ENCODE measurements around the gene RNF111. TPM values are rescaled to one million over a fixed set of nuclear protein-coding genes. Genes with fewer than 3 reads are reported as not detected.
"Not testable (repeated sequence)": the region's sequence is repeated elsewhere in the genome, so short reads cannot be mapped to it uniquely, and the experiment has no call there.

The RNF111 gene
- total and polyA plus RNA-seq, 7 donors, result 7.6 to 28.6 (median 15.0) TPM

GRCh38 chr15:59138243-59138642, 150.8 kb downstream of the RNF111 start:
- Histone ChIP-seq H3K4me3 (no peak overlapping the region), H3K4me1 (no peaks in the 10 kb centered on the region), H3K27me3 (no peaks in the 10 kb centered on the region), H3K27ac (no peak overlapping the region), H3K9me3 (no peaks in the 10 kb centered on the region), H3K36me3 (peaks cover 7 to 43% (median 22%) of the 10 kb centered on the region in 4 donors)
- TF ChIP-seq CTCF (IDR thresholded peaks at IDR 0.05) (peak in 2 of 4 experiments; percentile 19 to 24), EP300 (IDR thresholded peaks at IDR 0.05) (no peak), POLR2AphosphoS5 (IDR thresholded peaks at IDR 0.05) (no peak), POLR2A (IDR thresholded peaks at IDR 0.05) (no peak)
- WGBS, 2 donors, result 55 to 66% methylated on average over 7 of the region's 7 CpGs
- intact Hi-C loops (cut with DNase I), result no loop called here
- no peak for DNase-seq

DNA sequence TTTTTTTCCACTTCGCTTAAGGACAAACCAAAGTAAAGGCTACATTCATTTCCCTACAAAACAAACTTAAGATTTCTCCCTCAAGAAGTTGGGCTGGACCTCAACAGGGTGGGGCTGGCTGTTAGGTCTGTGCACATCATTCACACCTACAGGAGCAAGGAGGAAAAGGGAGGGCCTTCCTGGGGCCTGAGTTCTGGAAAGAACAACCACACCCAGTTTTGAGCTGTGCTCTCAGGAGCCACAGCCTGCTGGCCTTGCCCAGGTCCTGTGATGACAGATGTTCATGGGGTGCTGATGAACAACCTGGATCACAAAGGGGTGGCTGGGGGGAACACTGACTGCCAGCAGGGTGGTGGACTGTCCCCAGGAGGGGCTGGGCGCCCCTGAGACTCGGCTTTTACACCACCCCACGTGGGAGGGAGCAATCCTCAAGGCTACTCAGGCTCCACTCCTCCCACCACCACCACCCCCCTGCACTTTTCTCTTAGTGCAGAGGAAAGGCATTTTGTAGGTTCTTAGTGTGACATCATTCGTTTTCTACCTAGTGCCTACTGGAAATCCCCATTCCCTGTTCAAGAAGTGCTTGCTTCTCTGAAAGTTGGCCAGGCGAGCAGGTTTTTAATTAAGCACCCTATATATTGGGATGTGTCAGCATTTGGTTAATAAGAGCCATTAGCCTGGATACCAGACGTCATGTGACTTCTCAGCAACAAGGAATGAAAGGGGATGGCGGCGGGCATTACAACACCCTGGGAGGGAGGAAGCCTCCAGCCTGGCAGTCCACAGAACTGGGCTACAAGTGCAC, 153.2 kb downstream of the RNF111 start:
- no peaks in the 10 kb centered on the region for H3K9me3 ChIP-seq
- no peak for DNase-seq
- H3K27ac ChIP-seq, result no peak overlapping the region
- H3K4me1 ChIP-seq, result no peaks in the 10 kb centered on the region
- 72 to 83% methylated on average over 9 of the region's 9 CpGs for WGBS, 2 donors
- TF ChIP-seq POLR2A (IDR thresholded peaks at IDR 0.05), result no peak
- no peak for TF ChIP-seq POLR2AphosphoS5 (IDR thresholded peaks at IDR 0.05)
- TF ChIP-seq EP300 (IDR thresholded peaks at IDR 0.05), result no peak
- no peak for TF ChIP-seq CTCF (IDR thresholded peaks at IDR 0.05)
- peaks cover 2 to 42% (median 16%) of the 10 kb centered on the region in 4 donors for H3K36me3 ChIP-seq
- H3K27me3 ChIP-seq, result no peaks in the 10 kb centered on the region
- intact Hi-C loops (cut with DNase I), result no loop called here
- H3K4me3 ChIP-seq, result no peak overlapping the region

GRCh38 chr15:59143281-59143680, 155.8 kb downstream of the RNF111 start:
- Histone ChIP-seq H3K4me3 (no peak overlapping the region), H3K4me1 (peaks cover 0 to 8% (median 5%) of the 10 kb centered on the region in 4 donors), H3K27ac (no peak overlapping the region), H3K36me3 (peaks cover 0 to 21% (median 0%) of the 10 kb centered on the region in 4 donors), H3K9me3 (no peaks in the 10 kb centered on the region), H3K27me3 (no peaks in the 10 kb centered on the region)
- TF ChIP-seq POLR2A (IDR thresholded peaks at IDR 0.05) (no peak), CTCF (IDR thresholded peaks at IDR 0.05) (no peak), POLR2AphosphoS5 (IDR thresholded peaks at IDR 0.05) (no peak), EP300 (IDR thresholded peaks at IDR 0.05) (no peak)
- intact Hi-C loops (cut with DNase I), result no loop called here
- 94 to 95% methylated on average over 5 of the region's 5 CpGs for WGBS, 2 donors
- no peak for DNase-seq

GRCh38 chr15:59144594-59144993, 157.1 kb downstream of the RNF111 start:
- H3K27me3 ChIP-seq; DNase-seq; H3K9me3 ChIP-seq; H3K4me3 ChIP-seq; H3K27ac ChIP-seq; intact Hi-C loops (cut with DNase I): not testable (repeated sequence)
- Histone ChIP-seq H3K36me3 (peaks cover 0 to 20% (median 0%) of the 10 kb centered on the region in 4 donors), H3K4me1 (peaks cover 0 to 13% (median 9%) of the 10 kb centered on the region in 4 donors)
- WGBS, 2 donors, result 92% methylated on average over 10 of the region's 10 CpGs

Other genes with a start within 250 kb of the RNF111 start
- gene ADAM10, start 238.0 kb upstream of the RNF111 start, total RNA-seq, result 10 to 100 TPM; 44.9 to 70.9 (median 57.5) TPM
- gene ADAM10, start 238.0 kb upstream of the RNF111 start, polyA plus RNA-seq, result 10 to 100 TPM in 2 of 3 donors, 1 to 10 TPM in 1; 6.6 to 37.6 (median 11.1) TPM
- 10 to 100 TPM; 18.0 to 28.5 (median 21.2) TPM for gene MINDY2, start 216.4 kb upstream of the RNF111 start, total RNA-seq
- gene MINDY2, start 216.4 kb upstream of the RNF111 start, polyA plus RNA-seq, result 1 to 10 TPM; 1.6 to 3.8 (median 1.8) TPM
- gene SLTM, start 54.0 kb upstream of the RNF111 start, total RNA-seq, result 100 to 1,000 TPM in 2 of 4 donors, 10 to 100 TPM in 2; 83.5 to 107 (median 95.7) TPM
- 10 to 100 TPM; 34.8 to 63.0 (median 45.5) TPM for gene SLTM, start 54.0 kb upstream of the RNF111 start, polyA plus RNA-seq
- gene CCNB2, start 117.5 kb downstream of the RNF111 start, total RNA-seq, result 1 to 10 TPM in 1 of 4 donors, under 1 TPM in 2, not detected in 1; 0.33 to 1.9 (median 0.36) TPM
- gene CCNB2, start 117.5 kb downstream of the RNF111 start, polyA plus RNA-seq, result 10 to 100 TPM in 2 of 3 donors, 1 to 10 TPM in 1; 7.8 to 40.5 (median 14.1) TPM
- gene LDHAL6B, start 219.2 kb downstream of the RNF111 start, total RNA-seq, result not detected
- gene LDHAL6B, start 219.2 kb downstream of the RNF111 start, polyA plus RNA-seq, result not detected